Stimulated activated CD8-positive, alpha-beta memory T cell treated with anti-CD3 and anti-CD28 coated beads, Interleukin-15, amount 100 ng/mL, for 48 hours (primary cell): ENCODE measurements around the gene APOL1.
A peak's percentile ranks its signal among the peaks of the same experiment; 100 is the strongest.
"Not testable (repeated sequence)": the region's sequence is repeated elsewhere in the genome, so short reads cannot be mapped to it uniquely, and the experiment has no call there.

Experiments
- DNase-seq, 2 donors: peaks; one replicate each; pipeline ENCODE4 v3.0.0-alpha.2; 2020; ENCODE audit warnings: low read depth in 2 of 2

Gene APOL1

DNA sequence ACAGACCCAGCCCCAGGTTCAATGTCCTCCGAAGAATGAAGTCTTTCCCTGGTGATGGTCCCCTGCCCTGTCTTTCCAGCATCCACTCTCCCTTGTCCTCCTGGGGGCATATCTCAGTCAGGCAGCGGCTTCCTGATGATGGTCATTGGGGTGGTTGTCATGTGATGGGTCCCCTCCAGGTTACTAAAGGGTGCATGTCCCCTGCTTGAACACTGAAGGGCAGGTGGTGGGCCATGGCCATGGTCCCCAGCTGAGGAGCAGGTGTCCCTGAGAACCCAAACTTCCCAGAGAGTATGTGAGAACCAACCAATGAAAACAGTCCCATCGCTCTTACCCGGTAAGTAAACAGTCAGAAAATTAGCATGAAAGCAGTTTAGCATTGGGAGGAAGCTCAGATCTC, 14.1 kb downstream of the APOL1 start:
- DNase-seq: no peak

GRCh38 chr22:36267896-36268485, 15.1 kb downstream of the APOL1 start:
- DNase-seq: no peak

DNA sequence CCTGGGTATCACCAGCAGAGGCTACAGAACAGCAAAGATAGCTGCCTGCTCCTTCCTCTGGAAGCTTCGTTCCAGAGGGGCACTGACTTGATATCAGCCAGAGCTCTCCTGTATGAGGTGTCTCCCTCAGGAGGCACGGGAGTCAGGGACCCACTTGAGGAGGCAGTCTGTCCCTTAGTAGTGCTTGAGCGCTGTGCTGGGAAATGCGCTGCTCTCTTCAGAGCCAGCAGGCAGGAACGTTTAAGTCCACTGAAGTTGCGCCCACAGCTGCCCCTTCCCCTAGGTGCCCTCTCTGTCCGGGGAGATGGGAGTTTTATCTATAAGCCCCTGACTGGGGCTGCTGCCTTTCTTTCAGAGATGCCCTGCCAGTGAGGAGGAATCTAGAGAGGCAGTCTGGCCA, 18.3 kb downstream of the APOL1 start:
- DNase-seq: not testable (repeated sequence)

GRCh38 chr22:36271951-36272350, 19.0 kb downstream of the APOL1 start:
- DNase-seq: not testable (repeated sequence)

DNA sequence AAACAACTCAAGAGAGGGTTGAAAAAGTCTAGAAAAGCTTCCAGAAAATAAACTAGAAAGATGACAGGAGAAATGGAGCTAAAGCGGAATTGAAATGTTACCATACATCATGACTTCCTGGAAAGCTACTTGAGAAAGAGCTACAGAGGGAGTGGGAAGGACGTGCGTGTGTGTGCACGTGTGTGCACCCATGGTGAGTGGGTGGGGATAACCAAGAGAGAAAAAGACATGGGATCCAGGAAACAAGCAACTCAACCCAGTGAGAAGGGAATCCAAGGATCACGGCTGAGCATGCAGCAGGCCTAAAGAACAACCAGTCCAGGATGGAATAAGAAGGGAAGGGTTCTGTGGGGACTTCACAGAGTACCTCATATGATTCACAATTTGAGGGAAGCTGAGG, 21.6 kb downstream of the APOL1 start:
- DNase-seq: no peak

- peak; percentile 44 to 60 for DNase-seq
These were observed 24.8 kb downstream of the APOL1 start for GRCh38 chr22:36277482-36278291.

- no peak for DNase-seq
These were observed 26.3 kb downstream of the APOL1 start for GRCh38 chr22:36279219-36279666.

GRCh38 chr22:36280379-36280778, 27.4 kb downstream of the APOL1 start:
- no peak for DNase-seq

DNA sequence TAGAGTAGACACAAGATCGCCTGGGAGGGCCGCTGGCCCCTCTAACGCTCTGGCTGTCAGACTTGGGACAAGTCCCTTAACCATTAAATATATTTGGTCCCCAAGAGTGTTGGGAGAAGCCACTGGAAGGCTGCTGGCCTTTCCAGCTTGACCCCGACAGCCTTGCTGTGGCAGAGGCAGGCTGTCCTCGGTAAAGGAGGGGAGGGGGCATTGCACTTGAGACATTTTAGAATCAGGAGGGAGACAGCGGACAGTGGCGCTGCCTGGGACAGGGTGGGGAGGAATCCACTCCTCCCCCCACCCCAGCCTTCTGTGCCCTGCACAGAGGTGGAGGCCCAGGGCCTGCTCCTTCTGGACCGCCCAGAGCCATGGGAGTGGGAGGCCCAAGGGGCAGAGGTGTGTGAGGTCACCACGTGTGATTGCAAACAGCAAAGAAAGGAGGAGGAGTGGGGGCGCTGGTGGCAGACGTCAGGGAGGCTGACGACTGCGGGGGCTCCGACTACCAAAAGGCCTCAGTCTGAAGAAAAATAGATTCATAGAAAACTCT, 28.9 kb downstream of the APOL1 start:
- DNase-seq: no peak

GRCh38 chr22:36282328-36282831, 29.4 kb downstream of the APOL1 start:
- DNase-seq: no peak

- DNase-seq: no peak
These were observed 31.2 kb downstream of the APOL1 start for GRCh38 chr22:36284171-36284571.

GRCh38 chr22:36285017-36285416, 32.1 kb downstream of the APOL1 start:
- no peak for DNase-seq

- no peak for DNase-seq
These were observed 32.6 kb downstream of the APOL1 start for GRCh38 chr22:36285545-36285944.

GRCh38 chr22:36286096-36286957, 33.4 kb downstream of the APOL1 start:
- peak; percentile 46 to 54 for DNase-seq

- no peak for DNase-seq
These were observed 35.1 kb downstream of the APOL1 start for GRCh38 chr22:36287881-36288515.

- no peak for DNase-seq
These were observed 35.9 kb downstream of the APOL1 start for GRCh38 chr22:36288571-36289405.

GRCh38 chr22:36289406-36289870, 36.5 kb downstream of the APOL1 start:
- no peak for DNase-seq

DNA sequence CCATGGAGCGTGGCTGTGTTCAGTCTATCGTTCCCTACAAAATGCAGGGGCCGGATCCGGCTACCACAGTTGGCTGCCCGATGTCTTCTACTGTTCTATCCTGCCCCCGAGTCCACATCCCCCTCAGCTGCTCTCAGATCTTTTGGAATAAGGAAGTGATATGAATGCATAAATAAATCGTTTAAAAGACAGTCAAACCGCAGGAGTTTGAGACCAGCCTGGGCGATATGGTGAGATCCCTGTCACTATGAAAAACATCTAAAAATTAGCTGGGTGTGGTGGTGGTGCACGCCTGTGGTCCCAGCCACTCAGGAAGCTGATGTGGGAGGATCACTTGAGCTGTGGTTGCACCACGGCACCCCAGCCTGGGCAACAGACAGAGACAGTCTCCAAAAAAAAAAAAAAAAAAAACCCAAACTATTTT, 37.0 kb downstream of the APOL1 start:
- DNase-seq: not testable (repeated sequence)

- not testable (repeated sequence) for DNase-seq
These were observed 37.6 kb downstream of the APOL1 start for GRCh38 chr22:36290391-36291075.
